ENCODE data around the gene RAPGEF6.
A peak's percentile ranks its signal among the peaks of the same experiment; 100 is the strongest.

Gene RAPGEF6

GRCh38 chr5:131634996-131635683, at the start of gene RAPGEF6:
Gene RAPGEF6, minus strand, starts transcription at chr5:131635229. Its CDS starts 199 bp downstream, at chr5:131635030.
- H4K20me1 ChIP-seq (ENCODE audit: control insufficient read depth, insufficient read depth, low read depth, low read length) = peaks cover 19% of the 10 kb centered on the region
- no peaks in the 10 kb centered on the region for H3K9me2 ChIP-seq (replicated peaks; ENCODE audit: control insufficient read depth, low read length)
- H3K27me3 ChIP-seq (ENCODE audit: control insufficient read depth, low read length) = no peaks in the 10 kb centered on the region
- peak within 1 kb of the TSS; percentile 82 for H3K4me3 ChIP-seq (ENCODE audit: low read length)
- H3K27ac ChIP-seq (ENCODE audit: low read depth, low read length) = peak within 1 kb of the TSS; percentile 98
- peak within 1 kb of the TSS; percentile 83 for H3K4me2 ChIP-seq (ENCODE audit: low read length)
- H3K4me1 ChIP-seq (ENCODE audit: control insufficient read depth, low read length) = peaks cover 66% of the 10 kb centered on the region
- H3F3A ChIP-seq (ENCODE audit: control insufficient read depth, insufficient read depth) = peaks cover 16% of the 10 kb centered on the region; the same call in 1 of the 2 replicates
- TF ChIP-seq CTCF (IDR thresholded peaks at IDR 0.05; ENCODE audit: low read depth, low read length, poor library complexity, severe bottlenecking) = no peak
- TF ChIP-seq EZH2phosphoT487 (IDR thresholded peaks at IDR 0.05; ENCODE audit: borderline replicate concordance, low read length) = no peak
- peaks cover 53% of the 10 kb centered on the region for H3K79me2 ChIP-seq (ENCODE audit: control insufficient read depth, low read length)
- H3K9me3 ChIP-seq (ENCODE audit: control insufficient read depth, insufficient read depth, low read length) = no peaks in the 10 kb centered on the region
- H3K36me3 ChIP-seq (ENCODE audit: control insufficient read depth, low read length) = peaks cover 48% of the 10 kb centered on the region

- H3F3A ChIP-seq (ENCODE audit: control insufficient read depth, insufficient read depth) = peaks cover 6% of the 10 kb centered on the region
- no peak overlapping the region for H3K27ac ChIP-seq (ENCODE audit: low read depth, low read length)
- H3K9me3 ChIP-seq (ENCODE audit: control insufficient read depth, insufficient read depth, low read length) = no peaks in the 10 kb centered on the region
- TF ChIP-seq CTCF (IDR thresholded peaks at IDR 0.05; ENCODE audit: low read depth, low read length, poor library complexity, severe bottlenecking) = no peak
- no peak for TF ChIP-seq EZH2phosphoT487 (IDR thresholded peaks at IDR 0.05; ENCODE audit: borderline replicate concordance, low read length)
- peaks cover 21% of the 10 kb centered on the region for H3K4me1 ChIP-seq (ENCODE audit: control insufficient read depth, low read length)
- no peaks in the 10 kb centered on the region for H3K9me2 ChIP-seq (replicated peaks; ENCODE audit: control insufficient read depth, low read length)
- no peak overlapping the region for H3K4me2 ChIP-seq (ENCODE audit: low read length)
- H3K4me3 ChIP-seq (ENCODE audit: low read length) = no peak overlapping the region
- H3K27me3 ChIP-seq (ENCODE audit: control insufficient read depth, low read length) = no peaks in the 10 kb centered on the region
- no peaks in the 10 kb centered on the region for H4K20me1 ChIP-seq (ENCODE audit: control insufficient read depth, insufficient read depth, low read depth, low read length)
- H3K36me3 ChIP-seq (ENCODE audit: control insufficient read depth, low read length) = peaks cover under 1% of the 10 kb centered on the region; the same call in 1 of the 2 replicates
- H3K79me2 ChIP-seq (ENCODE audit: control insufficient read depth, low read length) = no peaks in the 10 kb centered on the region
Observed at GRCh38 chr5:131684595-131684994, 49.6 kb upstream of the RAPGEF6 start.

- no peaks in the 10 kb centered on the region for H4K20me1 ChIP-seq (ENCODE audit: control insufficient read depth, insufficient read depth, low read depth, low read length)
- H3K9me2 ChIP-seq (replicated peaks; ENCODE audit: control insufficient read depth, low read length) = no peaks in the 10 kb centered on the region
Observed at GRCh38 chr5:131684051-131684450, 49.0 kb upstream of the RAPGEF6 start.

More at GRCh38 chr5:131684051-131684450, 49.0 kb upstream of the RAPGEF6 start:
- TF ChIP-seq EZH2phosphoT487 (IDR thresholded peaks at IDR 0.05; ENCODE audit: borderline replicate concordance, low read length) (no peak), CTCF (IDR thresholded peaks at IDR 0.05; ENCODE audit: low read depth, low read length, poor library complexity, severe bottlenecking) (no peak)
- Histone ChIP-seq H3K27ac (ENCODE audit: low read depth, low read length) (0 out of 2 replicates have a peak overlapping the region, but pooled peaks have one; percentile 26), H3K9me3 (ENCODE audit: control insufficient read depth, insufficient read depth, low read length) (no peaks in the 10 kb centered on the region), H3K79me2 (ENCODE audit: control insufficient read depth, low read length) (no peaks in the 10 kb centered on the region), H3F3A (ENCODE audit: control insufficient read depth, insufficient read depth) (peaks cover 6% of the 10 kb centered on the region), H3K4me1 (ENCODE audit: control insufficient read depth, low read length) (peaks cover 21% of the 10 kb centered on the region), H3K36me3 (ENCODE audit: control insufficient read depth, low read length) (peaks cover 6% of the 10 kb centered on the region; the same call in 1 of the 2 replicates), H3K4me2 (ENCODE audit: low read length) (peak overlapping the region; percentile 63), H3K27me3 (ENCODE audit: control insufficient read depth, low read length) (no peaks in the 10 kb centered on the region), H3K4me3 (ENCODE audit: low read length) (peak overlapping the region; percentile 37; the same call in 1 of the 2 replicates)
